Endothelial cell of umbilical vein (primary cell): ENCODE data around the gene AP4M1. TPM values are rescaled to one million over a fixed set of nuclear protein-coding genes. Genes with fewer than 3 reads are reported as not detected.

ENCODE experiments used
- BruUV-seq: library from RNA; stranded (reverse); fragments of 400-500 nt; replicated peaks from 2 replicates; lab custom pipeline; 2021; lab: Mats Ljungman, UMichigan
- CTCF ChIA-PET: fragments of 300-600, 350-600 bp; sonication (Branson Sonifier 250); formaldehyde crosslinking; loops from one replicate; lab custom pipeline; 2021; ENCODE audit warnings: antibody characterized with exemption, inconsistent platforms; lab: Charles Lee
- POLR2A ChIA-PET: fragments of 300-600, 350-600 bp; sonication (Branson Sonifier 250); formaldehyde crosslinking; loops from one replicate; lab custom pipeline; 2021; ENCODE audit warnings: antibody characterized with exemption, inconsistent platforms; lab: Charles Lee
- DNase-seq: peaks from one replicate; pipeline ENCODE4 v3.0.0-alpha.2; 2011; ENCODE audit warnings: low read depth, low spot score
- FAIRE-seq: peaks from 2 replicates; lab custom pipeline; 2011; peaks lifted over from hg19 to GRCh38; lab: Jason Lieb, UNC
- H2AFZ ChIP-seq: 2 replicates; pipeline ENCODE4 v1.6.0; 2012; ENCODE audit warnings: low read depth, low read length, control low read depth, inconsistent platforms
- H3K27ac ChIP-seq: 2 replicates; pipeline ENCODE4 v1.5.1; 2011; ENCODE audit warnings: low read depth, mild to moderate bottlenecking, control low read depth, low read length, moderate library complexity; ENCODE audit not compliant: insufficient read depth
- H3K27me3 ChIP-seq, 2 experiments: 2 replicates each; pipeline versions ENCODE4 v1.6.0 to v1.6.1; 2011; ENCODE audit warnings: low read length in 2 of 2, mixed read lengths in 1 of 2; ENCODE audit not compliant: control insufficient read depth in 2 of 2, insufficient read depth in 2 of 2
- H3K36me3 ChIP-seq, 2 experiments: 2 replicates in 1 of 2; 3 replicates in 1 of 2; pipeline ENCODE4 v1.5.1; 2011; ENCODE audit warnings: low read length in 2 of 2, mild to moderate bottlenecking in 1 of 2, moderate library complexity in 1 of 2; ENCODE audit not compliant: control insufficient read depth in 2 of 2, insufficient read depth in 2 of 2; ENCODE audit errors: extremely low read depth in 1 of 2
- H3K4me1 ChIP-seq: 3 replicates; pipeline ENCODE4 v1.5.1; 2011; ENCODE audit warnings: mild to moderate bottlenecking, low read length; ENCODE audit not compliant: control insufficient read depth, insufficient read depth; ENCODE audit errors: extremely low read depth
- H3K4me2 ChIP-seq: 2 replicates; pipeline ENCODE4 v1.6.1; 2011; ENCODE audit warnings: low read length, control low read depth, mixed read lengths; ENCODE audit not compliant: insufficient read depth
- H3K4me3 ChIP-seq, 3 experiments: fragments of 200-600 bp in 1 of 3; sonication (generic), shearing (Covaris generic) in 1 of 3; replicated peaks in 1 of 3; 2 replicates each; pipeline ENCODE4 v1.5.1; 2011 to 2016; ENCODE audit warnings: control low read depth in 3 of 3, low read length in 3 of 3, mild to moderate bottlenecking in 2 of 3, inconsistent platforms in 1 of 3, low read depth in 1 of 3, moderate library complexity in 1 of 3; ENCODE audit not compliant: insufficient read depth in 1 of 3
- H3K79me2 ChIP-seq: 2 replicates; pipeline ENCODE4 v1.6.0; 2012; ENCODE audit warnings: low read length, inconsistent platforms; ENCODE audit not compliant: control insufficient read depth, insufficient read depth
- H3K9ac ChIP-seq: replicated peaks from 2 replicates; pipeline ENCODE3; 2011; ENCODE audit warnings: low read length, control low read depth; ENCODE audit not compliant: insufficient read depth; ENCODE audit errors: extremely low read depth
- H3K9me1 ChIP-seq: replicated peaks from 3 replicates; pipeline ENCODE4 v1.6.0; 2011; ENCODE audit warnings: mild to moderate bottlenecking, low read length; ENCODE audit not compliant: control insufficient read depth, insufficient read depth; ENCODE audit errors: extremely low read depth
- H3K9me3 ChIP-seq: replicated peaks from 2 replicates; pipeline ENCODE4 v1.5.1; 2012; ENCODE audit warnings: low read length, inconsistent platforms; ENCODE audit not compliant: control insufficient read depth, insufficient read depth
- H4K20me1 ChIP-seq: replicated peaks from 2 replicates; pipeline ENCODE3; 2011; ENCODE audit warnings: mild to moderate bottlenecking, low read length; ENCODE audit not compliant: control insufficient read depth, insufficient read depth; ENCODE audit errors: extremely low read depth
- CTCF ChIP-seq, 2 donors: IDR thresholded peaks; 1 replicate in 1 of 2; 2 replicates in 1 of 2; pipeline ENCODE4 v1.5.1; 2011; ENCODE audit warnings: low read length in 2 of 2, mild to moderate bottlenecking in 2 of 2, moderate library complexity in 2 of 2, control low read depth in 1 of 2, inconsistent platforms in 1 of 2, low read depth in 1 of 2; ENCODE audit not compliant: insufficient read depth in 1 of 2; ENCODE audit errors: extremely low read depth in 1 of 2
- EZH2 ChIP-seq: IDR thresholded peaks from 2 replicates; pipeline ENCODE4 v1.6.1; 2012; ENCODE audit warnings: borderline replicate concordance, low read depth, mild to moderate bottlenecking, moderate library complexity, low read length, inconsistent platforms; ENCODE audit not compliant: severe bottlenecking
- FOS ChIP-seq: IDR thresholded peaks from 2 replicates; pipeline ENCODE4 v1.6.1; 2011; ENCODE audit warnings: mild to moderate bottlenecking, low read length, moderate library complexity, borderline replicate concordance; ENCODE audit not compliant: insufficient read depth
- GATA2 ChIP-seq: IDR thresholded peaks from 2 replicates; pipeline ENCODE4 v1.7.0; 2011; ENCODE audit warnings: low read depth, mild to moderate bottlenecking, moderate library complexity, mixed read lengths, low read length; ENCODE audit not compliant: insufficient read length, insufficient read depth
- JUN ChIP-seq: IDR thresholded peaks from 2 replicates; pipeline ENCODE4 v1.6.1; 2011; ENCODE audit warnings: borderline replicate concordance, low read depth; ENCODE audit not compliant: insufficient read length, insufficient read depth
- MAX ChIP-seq: IDR thresholded peaks from 2 replicates; pipeline ENCODE4 v1.6.1; 2011; ENCODE audit not compliant: insufficient read depth, insufficient read length
- MYC ChIP-seq: IDR thresholded peaks from one replicate; pipeline ENCODE4 v1.6.1; 2011; ENCODE audit warnings: mild to moderate bottlenecking, low read depth, low read length
- POLR2A ChIP-seq: IDR thresholded peaks from 2 replicates; pipeline ENCODE4 v1.6.1; 2012; ENCODE audit warnings: low read depth, mild to moderate bottlenecking, control low read depth, low read length
- POLR2AphosphoS5 ChIP-seq: IDR thresholded peaks from 2 replicates; pipeline ENCODE4 v1.6.1; 2012; ENCODE audit warnings: low read depth, mild to moderate bottlenecking, control low read depth, low read length, moderate library complexity; ENCODE audit not compliant: insufficient read depth
- dilution Hi-C: fragments of 300-500 bp; cut with MboI; formaldehyde crosslinking; loops from one replicate; pipeline ENCODE4 v1.15.0; 2019; ENCODE audit warnings: low sequenced_read_pairs; ENCODE audit not compliant: extremely low pct_ligation_motif_present
- intact Hi-C: fragments of 100-400 bp; cut with micrococcal nuclease; formaldehyde crosslinking; loops from one replicate; pipeline ENCODE4 v1.10.0; 2022
- polyA plus RNA-seq, 4 experiments: library from polyadenylated mRNA; depleted of rRNA in 3 of 4; stranded (reverse) in 3 of 4; unstranded in 1 of 4; fragments of >200 nt; gene quantifications; 2 replicates each; pipeline versions ENCODE4 v1.2.1 to v1.2.3, GENCODE V29; 2011 to 2012; ENCODE audit warnings: missing spikeins in 1 of 4
- total RNA-seq: library from RNA; stranded (reverse); gene quantifications from 2 replicates; pipeline ENCODE4 v1.2.3, GENCODE V29; 2021

AP4M1 gene
- total and polyA plus RNA-seq, 2 donors (not counting 3 experiments of a cell fraction or from before 2014, with no cell fraction given) = 20.5 to 27.4 TPM

GRCh38 chr7:100154651-100155491, 53.4 kb downstream of the AP4M1 start:
- Histone ChIP-seq H3K79me2 (peaks cover 6% of the 10 kb centered on the region), H3K9ac (no peak overlapping the region), H3K36me3 (peaks cover 0 to 17% of the 10 kb centered on the region in 2 experiments), H3K27me3 (no peaks in the 10 kb centered on the region), H4K20me1 (no peaks in the 10 kb centered on the region), H3K4me2 (no peak overlapping the region), H3K9me1 (no peaks in the 10 kb centered on the region), H2AFZ (no peak overlapping the region), H3K4me1 (peaks cover 14% of the 10 kb centered on the region), H3K27ac (no peak overlapping the region), H3K9me3 (no peaks in the 10 kb centered on the region), H3K4me3 (no peak overlapping the region)
- no TSS peak for BruUV-seq
- ChIA-PET POLR2A (no interaction called here), CTCF (interaction anchor here (0.8 to 3.0 kb wide), 4 partner anchors 13 to 24 kb away, joined by 3 to 10 read pairs (median 5); partner anchors contain the start of gene GAL3ST4)
- dilution Hi-C loops (no loop called here), intact Hi-C loops (no loop called here)
- DNase-seq = no peak
- TF ChIP-seq MAX (no peak), POLR2AphosphoS5 (no peak), JUN (no peak), POLR2A (no peak), MYC (no peak), FOS (no peak), CTCF (IDR thresholded peaks at IDR 0.05; ENCODE audit: extremely low read depth in 1 of 2, insufficient read depth in 1 of 2, low read depth in 1 of 2, low read length in 2 of 2) (no peak), GATA2 (no peak), EZH2 (no peak)
- FAIRE-seq = no peak
